HG03442 (cell line): ENCODE data around the gene FAM131C.

Source experiments
- ATAC-seq: cut with Tn5 transposase; IDR thresholded peaks from one replicate; pipeline ENCODE4 v1.9.1; 2021; ENCODE audit warnings: mild to moderate bottlenecking, moderate library complexity; ENCODE audit not compliant: unreplicated experiment

The FAM131C gene

DNA sequence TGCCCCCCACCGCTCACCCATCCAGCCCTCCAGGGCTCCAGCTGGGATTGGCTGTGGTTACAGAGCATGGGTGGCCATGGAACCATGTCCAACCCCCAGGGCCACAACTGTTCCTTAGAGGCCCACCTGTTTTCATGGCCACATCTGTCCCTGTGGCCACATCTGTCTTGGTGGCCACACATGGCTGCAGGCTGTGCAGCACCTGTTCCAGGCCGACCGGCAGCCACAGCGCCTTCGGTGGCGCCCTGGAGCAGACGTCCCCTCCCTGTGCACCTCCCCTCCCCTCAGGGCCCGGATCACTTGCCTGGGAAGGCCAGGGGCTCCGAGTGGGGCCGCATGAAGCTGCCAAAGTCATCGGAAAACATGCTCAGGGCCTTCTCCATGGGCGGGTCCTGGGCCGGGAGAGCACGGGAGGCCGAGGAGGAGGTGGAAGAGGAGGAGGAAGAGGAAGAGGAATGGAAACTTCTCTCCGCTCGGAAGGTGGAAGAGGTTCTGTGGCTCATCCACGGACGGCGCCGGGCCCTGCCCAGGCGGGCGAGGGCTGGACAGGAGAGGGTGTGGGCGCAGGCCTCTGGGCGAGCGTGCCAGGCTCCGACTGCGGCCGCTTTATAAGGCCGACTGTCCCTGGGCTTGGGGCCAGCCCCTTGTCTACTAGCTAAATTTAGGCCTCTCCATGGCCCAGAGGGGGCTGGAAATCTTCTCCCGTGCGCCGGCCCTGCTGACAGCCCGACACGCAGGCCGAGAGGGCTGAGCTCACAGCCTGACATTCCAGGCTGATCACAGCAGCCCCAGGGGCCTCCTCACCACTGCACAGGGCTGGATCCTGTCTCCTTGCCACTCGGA, 55.8 kb downstream of the FAM131C start, which contains the start of gene HSPB7:
Gene HSPB7 (minus strand): TSS at position 583 of the 843 bp plus-strand sequence. CDS start 80 bp downstream, at position 503.
- no peak for ATAC-seq

- no peak for ATAC-seq
These were observed 56.4 kb downstream of the FAM131C start for GRCh38 chr1:16017076-16017460.

- ATAC-seq: no peak
These were observed 57.2 kb downstream of the FAM131C start for GRCh38 chr1:16015960-16016901.

DNA sequence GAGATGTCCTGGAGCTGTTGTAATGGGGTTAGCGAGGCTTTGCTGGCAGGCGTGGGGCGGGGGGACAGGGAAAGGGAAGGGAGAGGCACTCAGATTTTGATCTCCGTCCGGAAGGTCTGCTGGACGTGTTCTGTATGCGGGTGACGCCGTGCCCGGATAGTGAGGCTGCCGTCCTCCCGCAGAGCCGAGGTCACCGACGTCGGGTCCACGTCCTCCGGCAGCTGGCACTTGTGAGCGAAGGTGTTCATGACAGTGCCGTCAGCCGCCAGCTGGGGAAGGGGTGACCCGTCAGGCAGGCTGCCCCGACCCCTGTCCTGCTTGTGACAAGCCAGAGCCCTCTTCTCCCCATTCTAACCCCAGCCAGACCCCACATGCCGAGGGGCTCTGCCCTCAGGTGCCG, 58.0 kb downstream of the FAM131C start:
- ATAC-seq: no peak

DNA sequence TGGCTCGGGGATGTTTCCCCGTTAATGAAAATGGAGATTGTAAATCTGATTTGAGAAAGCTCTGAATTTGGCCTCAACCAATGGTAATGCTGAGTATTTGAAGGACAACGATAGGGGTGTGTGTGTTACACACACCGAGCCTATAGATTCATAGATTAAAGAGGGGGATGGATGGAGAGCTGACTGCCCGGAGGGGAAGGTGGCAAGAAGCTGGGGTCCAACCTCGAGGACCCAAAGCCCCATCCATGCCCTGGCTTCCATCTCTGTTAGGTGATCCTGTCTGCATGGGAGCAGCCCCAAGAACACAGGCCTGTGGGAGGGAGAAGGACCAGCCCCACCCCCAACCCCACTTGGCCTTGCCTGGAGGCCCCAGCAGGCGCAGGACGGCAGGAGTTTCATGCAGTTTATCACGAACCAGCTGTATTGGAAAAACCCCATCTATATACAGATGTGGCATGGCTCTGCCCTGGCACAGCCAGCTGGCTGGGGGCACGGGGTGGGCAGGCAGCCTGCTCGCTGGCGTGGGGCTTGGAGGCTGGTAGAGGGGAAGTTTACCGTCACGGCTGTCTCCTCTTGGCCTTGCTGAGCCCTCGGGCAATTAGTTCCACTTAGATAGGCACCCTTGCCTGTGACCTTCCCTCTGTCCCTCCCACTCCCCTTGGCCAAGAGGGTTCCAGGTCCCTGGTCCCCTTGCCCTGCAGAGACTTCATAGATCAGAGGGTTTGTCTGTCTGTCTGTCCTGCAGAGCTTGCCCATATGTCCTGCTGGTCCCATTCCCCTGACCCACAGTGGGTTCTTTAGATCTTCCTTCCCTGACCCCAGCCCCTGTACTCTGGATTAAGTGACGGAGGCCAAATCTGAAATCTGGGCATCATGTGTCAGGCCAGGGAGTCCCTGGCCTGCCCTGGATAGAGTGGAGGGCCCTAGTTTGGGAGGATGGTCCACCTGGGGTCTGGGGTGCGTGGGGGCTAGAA, 58.7 kb downstream of the FAM131C start:
- ATAC-seq: no peak

DNA sequence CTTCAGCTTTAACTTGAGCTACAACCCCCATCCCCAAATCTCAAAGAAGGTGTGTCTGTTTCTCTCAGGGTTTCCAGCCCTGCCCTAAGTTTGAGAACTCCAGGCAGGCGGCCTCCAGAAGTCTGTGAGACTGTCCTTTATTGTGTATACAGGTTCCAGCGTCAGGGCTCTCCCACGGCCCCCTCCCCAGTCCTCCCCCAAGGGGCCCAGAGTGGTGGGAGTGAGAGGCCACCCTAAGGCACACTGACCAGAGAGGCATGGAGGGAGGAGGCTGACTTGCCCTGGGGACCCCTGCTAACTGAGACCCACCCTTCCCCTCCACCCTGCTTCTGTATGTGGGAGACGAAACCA, 59.6 kb downstream of the FAM131C start:
- ATAC-seq: no peak

GRCh38 chr1:16013220-16013907, 60.1 kb downstream of the FAM131C start:
- no peak for ATAC-seq

DNA sequence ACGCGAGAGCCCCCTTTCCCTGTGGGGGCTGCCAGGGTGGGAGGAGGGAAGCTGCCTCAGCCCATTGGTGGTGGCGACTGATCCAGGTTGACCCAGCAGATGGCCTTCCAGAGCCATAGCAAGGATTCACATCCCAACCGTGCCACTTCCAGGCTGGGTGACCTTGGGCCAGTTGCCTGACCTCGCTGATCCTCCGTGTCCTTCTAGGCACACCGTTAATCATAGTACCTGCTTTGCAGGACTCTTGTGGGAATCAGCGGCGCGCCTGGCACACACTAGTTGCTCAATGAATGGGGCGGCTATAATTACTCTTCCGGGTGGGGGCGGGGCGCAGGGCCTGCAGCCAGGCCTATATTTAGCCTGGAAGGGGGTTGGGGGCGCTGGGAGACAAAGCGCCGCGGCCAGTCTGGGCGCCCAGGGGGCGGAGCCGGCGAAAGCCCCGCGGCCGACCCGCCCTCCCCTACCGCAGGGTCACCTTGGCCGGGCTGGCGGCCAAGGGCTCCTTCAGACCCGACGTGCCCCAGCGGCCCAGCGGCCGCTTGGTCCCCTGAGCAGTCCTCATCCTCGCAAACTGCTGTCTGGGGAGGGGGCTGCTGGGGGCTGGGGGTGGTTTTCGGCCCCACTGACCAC, 60.7 kb downstream of the FAM131C start:
- no peak for ATAC-seq

DNA sequence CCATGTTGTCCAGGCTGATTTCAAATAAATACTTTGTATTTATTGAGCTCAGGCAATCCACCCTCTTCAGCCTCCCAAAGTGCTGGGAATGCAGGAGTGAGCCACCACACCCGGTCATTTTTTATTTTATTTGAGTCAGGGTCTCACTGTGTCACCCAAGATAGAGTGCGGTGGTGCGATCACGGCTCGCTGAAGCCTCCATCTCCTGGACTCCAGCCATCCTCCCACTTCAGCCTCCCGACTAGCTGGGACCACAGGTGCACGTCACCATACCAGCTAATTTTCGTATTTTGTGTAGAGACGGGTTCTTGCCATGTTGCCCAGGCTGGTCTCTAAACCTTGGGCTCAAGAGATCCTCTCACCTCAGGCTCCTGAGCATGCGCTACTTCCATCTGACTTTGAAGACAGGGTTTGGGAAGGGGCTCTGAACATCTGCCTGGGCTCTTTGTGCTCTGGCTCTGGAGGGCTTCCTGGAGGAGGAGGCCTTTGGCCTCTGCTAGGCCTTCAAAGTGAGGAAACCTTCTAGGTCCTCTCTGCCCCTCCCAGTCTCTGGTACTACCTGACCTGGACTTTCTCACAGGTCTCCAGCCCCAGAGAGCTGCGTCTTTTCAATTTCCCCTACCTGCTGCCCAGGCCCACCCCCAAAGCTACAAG, 61.4 kb downstream of the FAM131C start:
- ATAC-seq: no peak

DNA sequence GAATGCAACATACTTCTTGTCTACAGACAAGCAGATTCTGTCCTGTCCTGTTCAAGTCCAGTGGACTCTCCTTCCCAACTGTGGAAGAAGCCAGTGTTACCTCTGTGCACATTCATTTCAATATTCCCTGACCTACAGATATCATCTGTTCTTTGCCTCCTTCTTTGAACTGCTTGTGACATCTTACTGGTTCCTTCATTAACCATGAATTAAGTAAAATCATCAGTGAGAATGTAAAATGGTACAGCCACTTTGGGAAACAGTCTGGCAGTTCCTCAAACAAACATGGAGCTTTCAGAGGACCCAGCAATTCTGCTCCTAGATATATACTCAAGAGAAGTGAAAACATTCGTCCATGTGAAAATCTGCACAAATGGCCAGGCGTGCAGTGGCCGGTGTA, 62.6 kb downstream of the FAM131C start:
- ATAC-seq: no peak

DNA sequence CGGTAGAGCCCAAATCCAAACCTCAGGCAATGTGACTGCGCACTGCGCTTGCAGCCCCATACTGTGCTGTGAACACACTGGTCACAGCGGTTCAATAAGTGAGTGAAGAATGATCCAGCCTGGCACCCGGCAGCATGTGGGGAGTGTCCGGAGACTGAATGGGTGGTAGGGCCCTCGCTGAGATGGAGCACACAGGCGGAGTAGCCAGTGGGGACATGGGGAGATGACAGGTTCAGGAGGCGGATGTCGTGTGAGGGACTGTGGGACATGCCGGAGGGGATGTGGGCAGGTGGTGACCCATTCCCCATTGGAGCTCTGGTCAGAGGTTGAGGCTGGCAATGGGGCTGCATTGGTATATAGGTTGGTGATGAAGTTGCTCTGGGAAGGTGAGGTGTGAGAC, 63.8 kb downstream of the FAM131C start:
- no peak for ATAC-seq

- no peak for ATAC-seq
These were observed 64.4 kb downstream of the FAM131C start for GRCh38 chr1:16009030-16009460.
